GM21723 (cell line): ENCODE measurements around the gene GDAP1L1.
"Not testable (repeated sequence)": the region's sequence is repeated elsewhere in the genome, so short reads cannot be mapped to it uniquely, and the experiment has no call there.

Experiments used
- ATAC-seq: cut with Tn5 transposase; IDR thresholded peaks from one replicate; pipeline ENCODE4 v1.9.1; 2021; ENCODE audit warnings: mild to moderate bottlenecking, moderate library complexity; ENCODE audit not compliant: unreplicated experiment

The GDAP1L1 gene

DNA sequence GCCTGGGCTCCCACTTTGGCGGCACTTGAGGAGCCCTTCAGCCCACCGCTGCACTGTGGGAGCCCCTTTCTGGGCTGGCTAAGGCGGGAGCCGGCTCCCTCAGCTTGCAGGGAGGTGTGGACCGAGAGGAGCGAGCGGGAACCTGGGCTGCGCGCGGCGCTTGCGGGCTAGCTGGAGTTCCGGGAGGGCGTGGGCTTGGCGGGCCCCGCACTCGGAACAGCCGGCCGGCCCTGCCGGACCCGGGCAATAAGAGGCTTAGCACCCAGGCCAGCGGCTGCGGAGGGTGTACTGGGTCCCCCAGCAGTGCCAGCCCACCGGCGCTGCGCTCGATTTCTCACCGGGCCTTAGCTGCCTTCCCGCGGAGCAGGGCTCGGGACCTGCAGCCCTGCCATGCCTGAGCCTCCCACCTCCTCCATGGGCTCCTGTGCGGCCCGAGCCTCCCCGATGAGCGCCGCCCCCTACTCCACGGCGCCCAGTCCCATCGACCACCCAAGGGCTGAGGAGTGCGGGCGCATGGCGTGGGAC lies 52.0 kb downstream of the GDAP1L1 start:
- ATAC-seq = not testable (repeated sequence)

DNA sequence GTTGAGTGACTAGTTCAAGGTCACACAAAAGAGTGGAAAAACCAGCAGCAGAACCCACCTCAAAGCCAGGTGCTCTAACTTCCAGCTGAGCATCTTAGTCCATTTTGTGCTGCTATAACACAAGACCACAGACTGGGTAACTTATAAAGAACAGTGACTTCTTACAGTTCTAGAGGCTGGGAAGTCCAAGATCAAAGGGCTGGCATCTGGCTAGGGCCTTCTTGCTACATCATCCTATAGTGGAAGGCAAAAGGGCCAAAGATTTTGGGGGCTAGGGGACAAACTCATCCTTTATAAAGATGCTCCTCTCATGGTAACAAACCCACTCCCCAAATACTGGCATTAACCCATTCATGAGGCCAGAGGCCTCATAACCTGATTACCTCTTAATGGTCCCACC lies 54.2 kb downstream of the GDAP1L1 start:
- ATAC-seq = no peak

DNA sequence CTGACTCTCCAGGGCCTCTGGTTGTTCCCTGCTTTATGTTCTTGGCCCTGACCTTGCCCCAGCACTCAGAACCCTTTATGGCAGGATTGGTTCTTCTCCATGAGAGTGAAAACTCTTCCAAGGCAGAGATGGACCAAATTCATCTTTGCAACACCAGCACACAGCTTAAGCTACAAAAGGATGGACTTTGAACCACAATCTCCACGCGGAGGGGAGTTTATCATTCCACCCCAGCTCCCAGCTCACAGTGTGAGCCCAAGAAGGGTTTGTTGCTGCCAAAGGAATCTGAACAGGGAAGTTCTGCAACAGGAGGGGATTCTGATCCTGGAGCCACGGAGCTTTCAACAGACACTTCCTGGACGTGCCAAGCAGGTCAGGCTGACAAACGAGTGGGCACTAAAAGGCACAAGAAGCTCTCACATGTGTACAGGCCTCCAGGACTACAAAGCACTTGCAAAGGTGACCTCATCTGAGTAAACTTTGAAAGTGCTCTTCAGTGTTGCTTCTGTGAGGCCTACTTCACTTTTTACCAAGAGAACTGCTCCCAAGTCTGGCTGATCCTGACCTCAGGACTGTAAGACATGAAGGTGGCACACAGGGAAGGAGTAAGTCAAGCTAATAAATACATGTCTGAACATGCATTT lies 55.0 kb downstream of the GDAP1L1 start:
- no peak for ATAC-seq

- no peak for ATAC-seq
Measured at GRCh38 chr20:44302736-44303135, 55.6 kb downstream of the GDAP1L1 start.

- no peak for ATAC-seq
Measured at GRCh38 chr20:44304383-44304782, 57.3 kb downstream of the GDAP1L1 start.

DNA sequence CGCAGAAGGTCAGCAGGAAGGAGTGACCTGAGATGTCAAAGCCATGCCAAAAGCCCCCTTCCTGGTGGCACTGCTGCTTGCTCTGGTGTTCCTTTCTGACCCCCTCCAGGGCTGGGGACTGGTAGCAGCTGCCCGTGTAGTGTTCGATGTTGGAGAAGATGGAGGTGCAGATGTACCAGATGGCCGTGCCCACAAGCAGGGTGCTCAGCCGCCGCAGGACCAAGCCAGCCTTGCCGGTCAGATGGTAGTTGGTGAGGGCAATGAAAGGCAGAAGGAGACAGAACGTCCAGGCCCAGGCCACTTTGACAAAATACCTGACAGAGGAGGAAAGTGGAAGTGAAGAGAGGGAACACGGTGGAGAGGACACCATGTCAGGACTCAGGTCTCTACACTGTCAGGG lies 59.8 kb downstream of the GDAP1L1 start:
- no peak for ATAC-seq

DNA sequence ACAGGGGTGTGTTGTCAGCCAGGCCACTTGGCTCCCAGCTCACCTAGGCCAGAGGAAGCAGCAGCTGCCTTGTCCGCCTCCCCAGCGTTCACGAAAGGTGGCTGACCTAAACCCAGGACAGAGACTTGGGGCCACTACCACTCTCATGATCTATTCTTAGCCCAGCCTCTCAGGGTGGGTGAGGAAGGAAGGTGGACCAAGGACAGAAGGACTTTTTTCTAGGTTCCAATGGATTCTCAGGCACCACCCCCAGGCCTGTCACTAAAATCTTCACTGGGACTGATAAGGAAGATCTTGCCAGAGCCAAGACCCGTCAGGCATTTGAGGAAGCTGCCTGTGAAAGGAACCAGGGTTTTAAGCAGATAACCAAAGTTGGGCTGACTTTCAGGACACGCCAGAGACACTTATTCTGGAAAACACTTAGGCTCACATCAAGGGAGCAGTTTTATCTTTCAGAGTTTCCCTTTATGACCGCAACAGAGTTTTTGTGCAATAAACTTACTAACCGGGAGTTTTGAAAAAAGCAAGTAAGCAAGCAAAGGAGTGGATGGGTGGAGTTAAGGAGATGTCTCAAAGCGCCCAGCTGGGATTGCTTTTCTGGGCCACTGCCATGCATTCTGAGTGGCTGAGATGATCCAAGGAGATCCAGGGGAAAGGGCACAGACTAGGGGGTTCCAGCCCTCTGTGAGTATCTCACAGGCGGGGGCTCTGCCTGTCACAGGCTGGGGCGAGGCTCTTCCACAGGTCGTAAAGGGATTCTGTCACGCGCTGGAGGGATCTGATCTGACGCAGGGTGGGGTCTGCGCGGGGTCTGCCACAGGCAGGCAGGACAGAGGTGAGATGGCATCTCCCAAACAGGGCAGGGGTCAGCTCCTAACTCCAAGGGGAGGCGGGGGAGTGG lies 62.9 kb downstream of the GDAP1L1 start:
- ATAC-seq = no peak

GRCh38 chr20:44310664-44311639 lies 63.8 kb downstream of the GDAP1L1 start, which contains the start of gene FITM2:
FITM2 (minus strand) TSS chr20:44311202; CDS start chr20:44311148, 54 bp downstream.
- ATAC-seq = peak; percentile 87

DNA sequence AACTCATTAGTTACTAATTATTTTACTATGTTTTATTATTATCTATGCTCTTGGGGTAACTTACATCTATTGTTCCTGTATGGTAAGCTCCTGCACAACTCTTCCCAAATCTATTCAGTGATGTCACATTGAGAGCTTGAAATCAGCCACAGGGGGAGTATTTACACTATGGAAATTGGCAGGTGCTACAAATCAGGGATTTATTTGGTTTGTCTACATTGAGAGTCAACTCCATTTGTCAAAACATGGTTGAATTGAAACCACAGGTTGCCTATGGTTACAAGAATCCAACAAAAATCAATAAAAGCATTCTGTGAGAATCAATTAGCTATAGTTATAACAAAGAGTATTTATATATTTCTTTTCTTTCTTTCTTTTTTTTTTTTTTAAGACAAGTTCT lies 67.8 kb downstream of the GDAP1L1 start:
- ATAC-seq = no peak

DNA sequence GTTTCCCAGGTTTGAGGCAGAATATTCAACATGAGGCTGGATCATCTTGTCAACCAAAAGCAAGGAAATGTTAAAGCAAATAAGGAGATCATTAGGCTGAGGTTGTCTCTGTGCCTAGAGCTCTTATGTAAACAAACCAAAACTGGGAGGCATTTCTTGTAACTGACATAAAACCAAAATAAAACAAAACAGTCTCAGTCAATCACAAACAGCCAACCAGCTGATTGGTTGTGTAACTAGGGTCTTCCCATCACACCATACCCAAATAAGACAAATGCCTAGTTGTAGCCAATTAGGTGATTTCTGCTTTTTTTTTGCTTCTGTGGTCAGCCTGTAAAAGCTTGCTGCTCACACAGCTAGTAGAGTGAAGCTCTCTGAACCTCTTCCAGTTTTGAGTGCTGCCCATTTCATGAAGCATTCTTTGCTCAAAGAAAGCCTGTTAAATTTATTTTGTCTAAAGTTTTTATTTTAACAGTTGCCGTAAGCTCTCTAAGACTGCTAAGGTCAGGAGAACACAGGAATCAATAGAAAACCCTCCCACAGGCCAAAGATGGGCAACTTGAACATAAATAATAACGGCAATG lies 72.8 kb downstream of the GDAP1L1 start:
- no peak for ATAC-seq

- ATAC-seq = no peak
Measured at GRCh38 chr20:44324343-44324742, 77.2 kb downstream of the GDAP1L1 start.

DNA sequence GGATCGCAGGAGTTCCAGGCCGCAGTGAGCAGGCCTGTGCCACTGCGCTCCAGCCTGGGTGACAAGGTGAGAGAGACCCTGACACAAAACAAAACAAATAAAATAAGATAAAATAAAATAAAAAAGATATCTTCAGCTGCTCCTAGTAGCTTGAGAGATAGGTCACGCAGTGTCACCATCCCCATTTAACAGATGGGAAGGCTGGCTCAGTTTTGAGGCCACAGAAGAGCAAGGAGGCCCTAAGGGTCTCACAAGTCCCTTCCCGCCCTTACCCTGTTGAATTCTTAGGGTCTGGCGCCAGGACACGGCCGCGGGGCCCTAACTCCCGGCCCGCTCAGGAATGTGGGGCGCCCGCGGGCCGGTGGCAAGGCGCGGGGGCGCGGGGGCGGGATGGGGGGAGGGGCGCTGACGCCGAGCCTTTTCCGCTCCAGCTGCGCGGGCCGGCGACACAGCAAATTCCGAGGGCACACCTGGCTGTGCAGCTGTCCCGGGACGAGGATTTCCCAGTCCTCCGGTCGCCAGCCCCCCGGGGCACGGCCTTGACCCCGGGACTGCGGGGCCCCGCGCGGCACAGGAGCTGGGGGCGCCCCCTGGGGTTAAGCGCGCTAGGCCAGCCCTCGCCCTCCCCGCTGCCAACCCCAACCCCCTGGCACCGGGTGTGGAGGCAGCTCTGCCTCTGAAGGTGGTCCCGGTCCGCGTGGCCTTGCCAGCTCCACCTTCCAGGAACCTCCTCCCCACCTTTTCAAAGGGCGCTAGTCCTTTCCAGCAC lies 79.5 kb downstream of the GDAP1L1 start:
- ATAC-seq = no peak

GRCh38 chr20:44327748-44328147 lies 80.6 kb downstream of the GDAP1L1 start:
- not testable (repeated sequence) for ATAC-seq

DNA sequence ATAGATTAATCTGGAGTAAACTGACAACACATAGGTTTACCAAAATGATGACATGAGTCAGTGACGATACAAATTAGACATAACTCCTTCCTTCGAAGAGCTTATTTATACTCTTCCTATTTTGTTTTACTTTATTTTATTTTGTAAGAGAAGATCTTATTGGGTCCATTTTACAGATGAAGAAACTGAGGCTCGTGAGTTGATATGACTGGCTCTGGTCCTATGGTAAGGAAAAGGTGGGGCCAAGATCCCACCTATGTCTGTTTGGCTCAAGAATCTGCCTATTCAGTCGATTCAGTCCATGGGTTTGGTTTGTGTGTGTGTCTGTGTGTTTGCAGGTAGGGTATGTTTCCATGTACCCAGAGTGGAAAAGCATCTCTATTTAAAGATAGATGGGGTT lies 81.3 kb downstream of the GDAP1L1 start:
- ATAC-seq = no peak
